ENCODE results near the gene MDM2. TPM values are rescaled to one million over a fixed set of nuclear protein-coding genes. Genes with fewer than 3 reads are reported as not detected.

Gene MDM2
- total and polyA plus RNA-seq, 10 of the 15 experiments (the other 5 are each of a cell fraction or from before 2014, with no cell fraction given), result 48.2 to 174 (median 85.0) TPM

GRCh38 chr12:68773582-68773981 lies 34.4 kb upstream of the MDM2 start (continued):
- TF ChIP-seq PBX3 (IDR thresholded peaks at IDR 0.05; ENCODE audit: insufficient replicate concordance, low read depth, low read length) (no peak), NFYA (IDR thresholded peaks at IDR 0.05; ENCODE audit: borderline replicate concordance, low read depth, low read length) (no peak)

GRCh38 chr12:68775121-68775630 lies 32.8 kb upstream of the MDM2 start:
- Histone ChIP-seq H4K20me1 (ENCODE audit: control insufficient read depth, insufficient read depth) (no peaks in the 10 kb centered on the region), H3K27ac (ENCODE audit: control insufficient read depth, insufficient read depth) (no peak overlapping the region), H2AFZ (ENCODE audit: control insufficient read depth, low read depth, low read length) (no peak overlapping the region), H3K9me3 (replicated peaks; ENCODE audit: control insufficient read depth, insufficient read depth, low read length) (no peaks in the 10 kb centered on the region), H3K79me2 (ENCODE audit: control insufficient read depth, insufficient read depth, low read length) (no peaks in the 10 kb centered on the region), H3K4me1 (ENCODE audit: control insufficient read depth, insufficient read depth, low read length) (peaks cover 6% of the 10 kb centered on the region; the same call in 1 of the 2 replicates), H3K4me2 (ENCODE audit: control insufficient read depth, insufficient read depth) (no peak overlapping the region), H3K4me3 (no peak overlapping the region), H3K27me3 (replicated peaks in 1 of 2; ENCODE audit: control insufficient read depth in 2 of 2, insufficient read depth in 2 of 2, low read length in 1 of 2) (no peaks in the 10 kb centered on the region), H3K9ac (ENCODE audit: control insufficient read depth, insufficient read depth, low read length) (no peak overlapping the region), H3K36me3 (ENCODE audit: control insufficient read depth in 2 of 2, insufficient read depth in 2 of 2, low read length in 1 of 2) (no peaks in the 10 kb centered on the region)
- DNase-seq (ENCODE audit: low read depth, low spot score) (no peak), ATAC-seq (no peak), FAIRE-seq (no peak)
- no TSS peak for BruUV-seq (replicated peaks)
- intact Hi-C loops (cut with micrococcal nuclease; ENCODE audit: unreplicated experiment), result no loop called here
- in situ Hi-C loops (cut with MboI), result no loop called here
- RAD21 ChIA-PET (ENCODE audit: unreplicated experiment), result no interaction called here
- WGBS (ENCODE audit: insufficient coverage, insufficient replicate concordance, low lambda C conversion rate, missing lambda C conversion rate), result 83% methylated on average over 7 of the region's 7 CpGs
- POLR2A ChIA-PET, result interaction anchor here (0.8 kb wide), 1 partner anchor 9 kb away, joined by 5 read pairs; no protein-coding TSS in a partner anchor
- CTCF ChIA-PET, result interaction anchor here (0.6 kb wide), 1 partner anchor 294 kb away, joined by 3 read pairs; no protein-coding TSS in a partner anchor
- SMC1A ChIA-PET (ENCODE audit: uncharacterized antibody, unreplicated experiment), result no interaction called here
- TF ChIP-seq CUX1 (IDR thresholded peaks at IDR 0.05; ENCODE audit: insufficient replicate concordance, low read depth, low read length), result no peak
- no peak for TF ChIP-seq BMI1 (IDR thresholded peaks at IDR 0.05; ENCODE audit: borderline replicate concordance)
- TF ChIP-seq BCLAF1 (IDR thresholded peaks at IDR 0.05), result no peak
- no peak for TF ChIP-seq NRF1 (conservative IDR thresholded peaks at IDR 0.05; ENCODE audit: low read depth, low read length)
- no peak for TF ChIP-seq CBX3 (IDR thresholded peaks at IDR 0.05; ENCODE audit: borderline replicate concordance, low read depth)
- no peak for TF ChIP-seq GATAD2B (conservative IDR thresholded peaks at IDR 0.05; ENCODE audit: low read depth)
- no peak for TF ChIP-seq CBX5 (IDR thresholded peaks at IDR 0.05; ENCODE audit: low read depth)
- TF ChIP-seq PKNOX1 (IDR thresholded peaks at IDR 0.05), result no peak

Data from GM12878 (cell line).